Measurements from ENCODE around the gene SLC7A6OS. TPM values are rescaled to one million over a fixed set of nuclear protein-coding genes. Genes with fewer than 3 reads are reported as not detected.

The SLC7A6OS gene
- total RNA-seq, 2 donors from 2014 or later = 15.2 to 16.6 TPM

DNA sequence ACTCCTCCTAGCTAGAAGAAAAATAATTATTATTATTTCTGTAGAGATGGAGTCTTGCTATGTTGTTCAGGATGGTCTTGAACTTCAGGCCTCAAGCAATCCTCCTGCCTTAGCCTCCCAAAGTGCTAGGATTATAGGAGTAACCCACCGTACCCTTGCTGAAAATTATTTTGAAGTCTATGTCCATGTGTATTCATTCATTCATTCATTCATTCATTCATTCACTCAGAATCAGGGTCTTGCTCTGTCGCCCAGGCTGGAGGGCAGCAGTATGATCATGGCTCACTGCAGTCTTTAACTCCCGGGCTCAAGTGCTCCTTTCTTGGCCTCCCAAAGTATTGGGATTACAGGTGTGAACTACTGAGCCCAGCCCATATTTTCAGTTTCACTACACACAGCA is 4.1 kb downstream of the SLC7A6OS start:
- Histone ChIP-seq H3K9ac (ENCODE audit: low read depth in 2 of 2, low read length in 2 of 2) (no peak overlapping the region), H3K4me3 (no peak overlapping the region), H3K4me1 (peaks cover 13% of the 10 kb centered on the region), H3K27me3 (no peaks in the 10 kb centered on the region), H3K9me3 (no peaks in the 10 kb centered on the region), H3K36me3 (peaks cover 5% of the 10 kb centered on the region), H3K27ac (no peak overlapping the region)
- TF ChIP-seq, protein P1, sequence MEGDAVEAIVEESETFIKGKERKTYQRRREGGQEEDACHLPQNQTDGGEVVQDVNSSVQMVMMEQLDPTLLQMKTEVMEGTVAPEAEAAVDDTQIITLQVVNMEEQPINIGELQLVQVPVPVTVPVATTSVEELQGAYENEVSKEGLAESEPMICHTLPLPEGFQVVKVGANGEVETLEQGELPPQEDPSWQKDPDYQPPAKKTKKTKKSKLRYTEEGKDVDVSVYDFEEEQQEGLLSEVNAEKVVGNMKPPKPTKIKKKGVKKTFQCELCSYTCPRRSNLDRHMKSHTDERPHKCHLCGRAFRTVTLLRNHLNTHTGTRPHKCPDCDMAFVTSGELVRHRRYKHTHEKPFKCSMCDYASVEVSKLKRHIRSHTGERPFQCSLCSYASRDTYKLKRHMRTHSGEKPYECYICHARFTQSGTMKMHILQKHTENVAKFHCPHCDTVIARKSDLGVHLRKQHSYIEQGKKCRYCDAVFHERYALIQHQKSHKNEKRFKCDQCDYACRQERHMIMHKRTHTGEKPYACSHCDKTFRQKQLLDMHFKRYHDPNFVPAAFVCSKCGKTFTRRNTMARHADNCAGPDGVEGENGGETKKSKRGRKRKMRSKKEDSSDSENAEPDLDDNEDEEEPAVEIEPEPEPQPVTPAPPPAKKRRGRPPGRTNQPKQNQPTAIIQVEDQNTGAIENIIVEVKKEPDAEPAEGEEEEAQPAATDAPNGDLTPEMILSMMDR (IDR thresholded peaks at IDR 0.05) = no peak
- intact Hi-C loops (cut with DNase I) = no loop called here
- no peak for DNase-seq

DNA sequence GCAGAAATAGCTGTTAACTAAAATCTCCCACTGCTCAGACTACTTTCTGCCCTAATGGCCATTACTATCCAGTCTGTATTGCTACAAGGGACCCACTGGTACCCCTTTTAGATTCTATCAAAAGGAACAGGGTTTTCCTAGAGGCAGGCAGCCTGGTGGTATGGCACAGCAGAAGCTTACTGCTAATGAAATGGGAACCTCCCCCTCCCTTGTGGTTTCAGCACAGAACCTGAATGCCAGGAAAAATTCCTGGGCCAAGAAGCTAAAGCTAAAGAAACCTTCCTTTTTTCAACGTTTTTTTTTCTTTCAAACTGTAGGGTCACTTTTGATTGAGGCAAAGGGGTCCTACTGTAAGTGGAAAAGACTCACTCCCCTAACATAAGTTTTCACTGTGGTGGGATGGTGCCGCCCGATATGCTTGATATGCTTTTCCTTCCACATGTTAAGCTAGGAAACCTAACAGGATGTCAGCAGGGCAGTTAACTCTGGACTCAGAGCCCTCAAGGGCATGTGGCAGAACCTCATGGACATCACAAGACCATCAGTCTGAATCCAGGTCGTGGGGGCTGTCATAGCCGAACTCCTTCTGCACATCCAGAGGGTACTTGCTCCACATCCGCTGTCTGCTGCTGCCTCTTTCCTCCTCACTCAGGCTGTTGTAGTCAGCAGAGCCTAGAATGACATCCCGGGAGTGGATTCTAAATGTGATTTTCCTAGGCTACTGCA is 9.8 kb downstream of the SLC7A6OS start:
- TF ChIP-seq, protein P1 (IDR thresholded peaks at IDR 0.05) = no peak
- no peak overlapping the region for H3K27ac ChIP-seq
- H3K9me3 ChIP-seq = no peaks in the 10 kb centered on the region
- no peak overlapping the region for H3K9ac ChIP-seq (ENCODE audit: low read depth in 2 of 2, low read length in 2 of 2)
- intact Hi-C loops (cut with DNase I) = no loop called here
- H3K4me3 ChIP-seq = no peak overlapping the region
- H3K36me3 ChIP-seq = peaks cover 15% of the 10 kb centered on the region
- no peaks in the 10 kb centered on the region for H3K27me3 ChIP-seq
- H3K4me1 ChIP-seq = no peaks in the 10 kb centered on the region
- no peak for DNase-seq

DNA sequence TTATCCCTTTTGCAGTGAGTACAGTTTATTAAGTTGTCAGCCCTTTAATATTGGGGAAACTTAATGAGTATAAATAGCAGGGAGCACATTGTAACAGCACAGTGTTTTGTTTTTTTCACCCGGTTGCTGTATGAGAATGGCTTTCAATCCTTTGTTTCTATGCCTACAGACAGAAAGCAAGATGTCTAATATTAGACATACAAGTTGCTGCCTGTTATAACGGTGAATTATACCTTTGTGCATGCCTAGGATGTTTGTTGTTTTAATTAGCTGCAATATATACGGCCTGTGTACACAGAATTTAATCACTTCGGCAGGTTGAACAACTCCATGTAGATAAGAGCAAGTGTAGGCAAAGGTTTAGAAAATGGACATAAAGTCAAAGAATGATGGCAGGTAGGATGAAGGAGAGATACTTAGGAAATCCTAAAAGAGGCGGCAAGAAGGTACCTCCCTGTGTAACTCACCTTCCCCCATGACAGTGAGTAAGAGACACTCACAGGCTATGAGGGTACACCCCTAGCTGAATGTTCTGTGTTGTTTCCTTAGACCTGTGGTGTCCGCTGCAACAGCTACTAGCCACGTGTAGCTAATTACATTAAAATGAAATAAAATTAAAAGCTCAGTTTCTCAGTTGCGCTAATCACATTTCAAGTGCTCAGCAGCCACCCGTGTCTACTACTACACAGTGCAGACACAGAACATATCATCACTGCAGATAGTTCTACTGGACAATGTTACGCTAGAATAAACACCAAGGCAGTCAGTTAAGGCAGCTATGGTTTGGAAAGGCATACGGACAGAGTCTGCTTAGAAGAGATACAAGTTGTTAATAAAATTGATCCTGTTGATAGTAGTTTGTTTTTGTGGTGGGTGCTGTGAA is 10.9 kb downstream of the SLC7A6OS start:
- Histone ChIP-seq H3K9me3 (no peaks in the 10 kb centered on the region), H3K27ac (no peak overlapping the region), H3K27me3 (no peaks in the 10 kb centered on the region), H3K36me3 (peaks cover 15% of the 10 kb centered on the region), H3K4me1 (no peaks in the 10 kb centered on the region), H3K4me3 (no peak overlapping the region), H3K9ac (ENCODE audit: low read depth in 2 of 2, low read length in 2 of 2) (no peak overlapping the region)
- no peak for DNase-seq
- intact Hi-C loops (cut with DNase I) = no loop called here
- TF ChIP-seq, protein P1 (IDR thresholded peaks at IDR 0.05) = no peak

DNA sequence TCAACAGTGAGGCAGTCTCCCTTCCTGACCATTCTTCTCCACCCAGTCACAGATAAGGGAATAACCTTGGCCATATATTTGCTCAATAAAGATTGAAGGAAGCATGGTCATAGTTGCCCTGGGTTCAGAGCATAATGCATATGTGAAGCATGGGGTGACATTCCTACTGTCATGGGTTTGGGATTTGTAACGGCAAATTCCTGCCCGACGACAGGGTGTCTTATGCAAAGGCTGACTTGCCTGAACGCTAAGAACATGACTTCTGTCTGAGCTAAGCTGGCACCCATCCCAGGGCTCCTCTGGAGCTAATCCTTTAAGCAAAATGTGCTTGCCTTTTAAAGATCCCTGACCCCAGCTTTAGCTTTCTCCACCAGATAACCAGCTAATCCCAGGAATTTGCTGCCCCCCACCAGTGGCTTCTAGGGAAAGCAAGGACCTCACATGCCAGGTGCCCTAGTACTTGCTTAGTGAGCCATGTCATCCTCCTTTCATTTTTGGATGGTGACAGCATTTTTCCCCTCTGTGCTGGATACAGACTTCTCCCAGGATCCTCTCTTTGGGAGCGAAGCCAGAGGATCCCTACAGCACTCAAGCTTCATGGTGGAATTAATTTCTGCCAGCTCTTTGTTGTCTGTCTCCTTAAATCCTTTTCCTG is 11.7 kb downstream of the SLC7A6OS start:
- Histone ChIP-seq H3K9ac (ENCODE audit: low read depth in 2 of 2, low read length in 2 of 2) (no peak overlapping the region), H3K27me3 (no peaks in the 10 kb centered on the region), H3K27ac (no peak overlapping the region), H3K9me3 (no peaks in the 10 kb centered on the region), H3K4me1 (no peaks in the 10 kb centered on the region), H3K4me3 (no peak overlapping the region), H3K36me3 (peaks cover 15% of the 10 kb centered on the region)
- TF ChIP-seq, protein P1 (IDR thresholded peaks at IDR 0.05) = no peak
- intact Hi-C loops (cut with DNase I) = no loop called here
- no peak for DNase-seq

DNA sequence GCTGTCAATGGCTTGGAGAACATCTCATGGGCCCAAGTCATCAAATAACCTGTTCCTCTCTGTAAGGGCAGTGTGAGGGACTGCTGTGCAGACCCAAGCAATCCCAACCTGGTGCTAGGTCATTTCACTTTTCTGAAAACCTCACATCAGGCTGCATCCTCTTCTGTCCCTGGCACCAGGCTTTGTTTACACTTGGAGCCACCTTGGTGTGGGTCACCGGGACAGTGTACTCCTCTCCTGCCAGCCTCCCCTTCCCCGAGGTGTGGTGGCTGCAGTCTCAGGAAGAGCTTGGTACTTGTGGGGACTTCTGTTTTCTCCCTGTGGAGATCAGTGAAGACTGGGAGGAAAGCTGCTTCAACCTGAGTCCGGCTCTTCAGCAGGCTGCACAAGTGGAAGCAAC is 12.4 kb downstream of the SLC7A6OS start:
- no peak overlapping the region for H3K27ac ChIP-seq
- no peak for DNase-seq

More for the DNA sequence above, 12.4 kb downstream of the SLC7A6OS start:
- no peaks in the 10 kb centered on the region for H3K4me1 ChIP-seq
- H3K27me3 ChIP-seq = no peaks in the 10 kb centered on the region
- H3K4me3 ChIP-seq = no peak overlapping the region
- no peaks in the 10 kb centered on the region for H3K9me3 ChIP-seq
- TF ChIP-seq, protein P1 (IDR thresholded peaks at IDR 0.05) = no peak
- intact Hi-C loops (cut with DNase I) = no loop called here
- no peak overlapping the region for H3K9ac ChIP-seq (ENCODE audit: low read depth in 2 of 2, low read length in 2 of 2)
- peaks cover 18% of the 10 kb centered on the region for H3K36me3 ChIP-seq

Data from colonic mucosa (tissue), 4 donors.